Ovary (tissue), 3 donors: ENCODE results near the gene CAB39L.

ENCODE experiments used
- CTCF ChIP-seq, 3 donors: fragments of 450-650 bp in 2 of 3; fragments of 200-600 bp in 1 of 3; IDR thresholded peaks; one replicate each; pipeline versions ENCODE4 v1.5.1 to v1.8.0; 2016 to 2022; ENCODE audit warnings: antibody characterized with exemption in 3 of 3, mild to moderate bottlenecking in 1 of 3
- EP300 ChIP-seq: sonication (generic); formaldehyde crosslinking; IDR thresholded peaks from one replicate; pipeline ENCODE4 v1.6.1; 2017; ENCODE audit warnings: antibody characterized with exemption
- POLR2A ChIP-seq: fragments of 450-650 bp; IDR thresholded peaks from one replicate; pipeline ENCODE4 v1.6.1; 2017; ENCODE audit warnings: antibody characterized with exemption, mild to moderate bottlenecking, moderate library complexity
- donor health status: DM: no; HTN: no; CAD: no.

- no peak for TF ChIP-seq CTCF (IDR thresholded peaks at IDR 0.05)
- no peak for TF ChIP-seq EP300
- no peak for TF ChIP-seq POLR2A
These were observed 123.9 kb downstream of the CAB39L start for GRCh38 chr13:49319951-49320350.
